OCI-LY7 (cell line): ENCODE data around the gene RPS21. TPM values are rescaled to one million over a fixed set of nuclear protein-coding genes. Genes with fewer than 3 reads are reported as not detected.

Experiments used
- BruUV-seq: library from RNA; stranded (reverse); fragments of 400-500 nt; replicated peaks from 2 replicates; lab custom pipeline; 2021; lab: Mats Ljungman, UMichigan
- CTCF ChIA-PET: fragments of 300-600 bp; sonication (Branson Sonifier 250); formaldehyde crosslinking; loops from one replicate; lab custom pipeline; 2022; ENCODE audit warnings: antibody characterized with exemption; ENCODE audit not compliant: unreplicated experiment; lab: Charles Lee
- POLR2A ChIA-PET: fragments of 300-600 bp; sonication (Branson Sonifier 250); formaldehyde crosslinking; loops from one replicate; lab custom pipeline; 2022; ENCODE audit warnings: antibody characterized with exemption; lab: Charles Lee
- DNase-seq: peaks from one replicate; pipeline ENCODE4 v3.0.0-alpha.2; 2015; ENCODE audit warnings: low spot score
- H2AFZ ChIP-seq: fragments of 200-600 bp; sonication (generic), shearing (Covaris generic); 2 replicates; pipeline ENCODE4 v1.6.1; 2014; ENCODE audit warnings: mild to moderate bottlenecking, antibody characterized with exemption, low read length, moderate library complexity
- H3K27ac ChIP-seq: fragments of 200-600 bp; sonication (generic); 2 replicates; pipeline ENCODE4 v1.5.1; 2014; ENCODE audit warnings: mixed run types, low read depth, mild to moderate bottlenecking, moderate library complexity, low read length, inconsistent platforms; ENCODE audit not compliant: poor library complexity, severe bottlenecking
- H3K36me3 ChIP-seq: fragments of 200-600 bp; sonication (generic); 2 replicates; pipeline ENCODE4 v1.6.1; 2014; ENCODE audit warnings: mild to moderate bottlenecking, antibody characterized with exemption, low read length, moderate library complexity, mixed read lengths; ENCODE audit not compliant: insufficient read depth
- H3K4me1 ChIP-seq: fragments of 200-600 bp; sonication (generic); 2 replicates; pipeline ENCODE4 v1.5.1; 2014; ENCODE audit warnings: mild to moderate bottlenecking, low read length; ENCODE audit not compliant: insufficient read depth, poor library complexity, severe bottlenecking
- H3K4me2 ChIP-seq: fragments of 200-600 bp; sonication (generic); 2 replicates; pipeline ENCODE4 v1.6.1; 2014; ENCODE audit warnings: mild to moderate bottlenecking, low read length
- H3K4me3 ChIP-seq: fragments of 200-600 bp; sonication (generic); 2 replicates; pipeline ENCODE4 v1.5.1; 2014; ENCODE audit warnings: mild to moderate bottlenecking, low read depth, low read length; ENCODE audit not compliant: poor library complexity, severe bottlenecking
- H3K79me2 ChIP-seq: fragments of 200-600 bp; sonication (generic); 2 replicates; pipeline ENCODE4 v1.6.1; 2016; ENCODE audit warnings: low read depth, mild to moderate bottlenecking, low read length, moderate library complexity, mixed read lengths; ENCODE audit not compliant: insufficient read depth
- H3K9me2 ChIP-seq: fragments of 200-600 bp; sonication (generic); 2 replicates; pipeline ENCODE4 v1.6.1; 2016; ENCODE audit warnings: mild to moderate bottlenecking, low read length, mixed read lengths; ENCODE audit not compliant: insufficient read depth
- H3K9me3 ChIP-seq: fragments of 200-600 bp; sonication (generic); 2 replicates; pipeline ENCODE4 v1.6.1; 2014; ENCODE audit warnings: mild to moderate bottlenecking, mixed run types, low read length, mixed read lengths
- H4K20me1 ChIP-seq: fragments of 200-600 bp; sonication (generic); 2 replicates; pipeline ENCODE4 v1.6.1; 2014; ENCODE audit warnings: mild to moderate bottlenecking, antibody characterized with exemption, low read length, moderate library complexity, mixed read lengths; ENCODE audit not compliant: insufficient read depth
- EZH2phosphoT487 ChIP-seq: fragments of 200-600 bp; sonication (generic); IDR thresholded peaks from 2 replicates; pipeline ENCODE4 v1.6.1; 2018; ENCODE audit warnings: low read depth, borderline replicate concordance, mild to moderate bottlenecking, mixed run types, antibody characterized with exemption, low read length, moderate library complexity, mixed read lengths
- intact Hi-C: fragments of 100-400 bp; cut with micrococcal nuclease; formaldehyde crosslinking; loops from one replicate; pipeline ENCODE4 v1.10.0; 2022; ENCODE audit not compliant: unreplicated experiment
- total RNA-seq, 2 experiments: library from RNA; depleted of rRNA in 1 of 2; stranded (reverse); fragments of >200 nt in 1 of 2; shearing (Covaris generic) in 1 of 2; gene quantifications; 2 replicates each; pipeline ENCODE4 v1.2.3, GENCODE V29; 2014 to 2022
- TF ChIP-seq, protein P1 (sequence below): fragments of 200-600 bp; sonication (generic); conservative IDR thresholded peaks from 2 replicates; pipeline ENCODE4 v1.5.1; 2014; ENCODE audit warnings: mild to moderate bottlenecking, antibody characterized with exemption, low read length, moderate library complexity, mixed read lengths

RPS21 gene
- total RNA-seq, 2 experiments from 2014 or later = 2,571 to 3,376 TPM

DNA sequence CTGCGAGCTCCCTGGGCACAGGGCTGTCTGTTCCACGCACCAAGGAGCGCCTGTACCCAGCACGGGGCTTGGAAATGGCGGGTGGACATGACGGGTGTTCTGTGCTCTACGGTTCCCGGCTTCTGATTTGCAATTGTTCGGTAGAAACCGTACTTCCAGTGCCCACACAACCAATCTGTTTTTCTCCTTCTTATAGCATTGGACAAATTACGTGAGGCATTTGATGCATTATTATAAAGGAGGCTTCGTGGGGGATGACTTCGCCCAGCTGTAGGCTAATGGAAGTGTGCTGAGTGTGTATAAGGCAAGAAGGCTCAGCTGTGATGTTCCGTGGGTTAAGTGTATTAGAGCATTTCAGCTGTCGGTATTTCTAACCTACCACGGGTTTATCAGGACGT, 9.8 kb upstream of the RPS21 start:
- no peak overlapping the region for H3K4me3 ChIP-seq
- DNase-seq = no peak
- H3K36me3 ChIP-seq = peaks cover 10% of the 10 kb centered on the region
- CTCF ChIA-PET = no interaction called here
- no peak for TF ChIP-seq EZH2phosphoT487
- TF ChIP-seq, protein P1, sequence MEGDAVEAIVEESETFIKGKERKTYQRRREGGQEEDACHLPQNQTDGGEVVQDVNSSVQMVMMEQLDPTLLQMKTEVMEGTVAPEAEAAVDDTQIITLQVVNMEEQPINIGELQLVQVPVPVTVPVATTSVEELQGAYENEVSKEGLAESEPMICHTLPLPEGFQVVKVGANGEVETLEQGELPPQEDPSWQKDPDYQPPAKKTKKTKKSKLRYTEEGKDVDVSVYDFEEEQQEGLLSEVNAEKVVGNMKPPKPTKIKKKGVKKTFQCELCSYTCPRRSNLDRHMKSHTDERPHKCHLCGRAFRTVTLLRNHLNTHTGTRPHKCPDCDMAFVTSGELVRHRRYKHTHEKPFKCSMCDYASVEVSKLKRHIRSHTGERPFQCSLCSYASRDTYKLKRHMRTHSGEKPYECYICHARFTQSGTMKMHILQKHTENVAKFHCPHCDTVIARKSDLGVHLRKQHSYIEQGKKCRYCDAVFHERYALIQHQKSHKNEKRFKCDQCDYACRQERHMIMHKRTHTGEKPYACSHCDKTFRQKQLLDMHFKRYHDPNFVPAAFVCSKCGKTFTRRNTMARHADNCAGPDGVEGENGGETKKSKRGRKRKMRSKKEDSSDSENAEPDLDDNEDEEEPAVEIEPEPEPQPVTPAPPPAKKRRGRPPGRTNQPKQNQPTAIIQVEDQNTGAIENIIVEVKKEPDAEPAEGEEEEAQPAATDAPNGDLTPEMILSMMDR = no peak
- no peak overlapping the region for H3K27ac ChIP-seq
- H3K4me1 ChIP-seq = no peaks in the 10 kb centered on the region
- H3K4me2 ChIP-seq = no peak overlapping the region
- intact Hi-C loops = no loop called here
- H3K9me2 ChIP-seq = no peaks in the 10 kb centered on the region
- no peaks in the 10 kb centered on the region for H4K20me1 ChIP-seq
- no TSS peak for BruUV-seq
- H2AFZ ChIP-seq = no peak overlapping the region
- H3K9me3 ChIP-seq = no peaks in the 10 kb centered on the region
- H3K79me2 ChIP-seq = no peaks in the 10 kb centered on the region
- POLR2A ChIA-PET = interaction anchor here (0.6 kb wide), 1 partner anchor 1254 kb away, joined by 3 read pairs; no protein-coding TSS in a partner anchor

DNA sequence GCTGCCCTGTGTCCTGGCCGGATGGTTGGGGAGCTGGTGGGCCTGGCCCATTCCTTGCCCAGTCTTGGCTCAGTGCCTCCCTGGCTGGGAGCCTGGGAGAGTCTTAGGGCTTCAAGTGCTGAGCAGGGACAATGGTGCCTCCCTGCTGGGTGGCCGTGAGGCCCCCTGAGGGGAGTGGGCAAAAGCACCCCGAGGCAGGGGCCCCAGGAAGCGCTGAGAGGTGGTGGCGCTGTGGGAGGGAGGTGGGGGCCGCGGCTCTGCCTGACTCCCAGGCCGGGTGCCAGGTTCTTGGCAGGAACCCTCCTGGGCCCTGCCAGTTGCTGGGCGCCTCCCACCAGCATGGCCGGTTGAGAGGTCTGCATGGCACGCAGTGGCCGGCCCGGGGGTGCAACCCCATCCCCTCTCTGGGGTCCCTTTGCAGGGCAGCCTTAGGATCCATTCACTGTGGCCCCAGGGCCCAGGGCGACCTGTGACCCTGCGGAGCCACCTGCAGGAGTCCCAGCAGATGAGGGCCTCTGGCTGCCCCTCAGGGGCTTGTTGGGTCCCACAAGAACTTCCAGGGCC, 9.2 kb upstream of the RPS21 start:
- Histone ChIP-seq H2AFZ (no peak overlapping the region), H3K79me2 (no peaks in the 10 kb centered on the region), H3K4me2 (no peak overlapping the region), H3K4me1 (peaks cover 6% of the 10 kb centered on the region), H3K9me2 (no peaks in the 10 kb centered on the region), H3K27ac (no peak overlapping the region), H3K9me3 (no peaks in the 10 kb centered on the region), H4K20me1 (no peaks in the 10 kb centered on the region), H3K36me3 (peaks cover 15% of the 10 kb centered on the region), H3K4me3 (no peak overlapping the region)
- DNase-seq = no peak
- TF ChIP-seq, protein P1 = no peak
- no peak for TF ChIP-seq EZH2phosphoT487
- POLR2A ChIA-PET = interaction anchor here (0.6 kb wide), 1 partner anchor 1254 kb away, joined by 3 read pairs; no protein-coding TSS in a partner anchor
- CTCF ChIA-PET = no interaction called here
- no TSS peak for BruUV-seq
- intact Hi-C loops = no loop called here

DNA sequence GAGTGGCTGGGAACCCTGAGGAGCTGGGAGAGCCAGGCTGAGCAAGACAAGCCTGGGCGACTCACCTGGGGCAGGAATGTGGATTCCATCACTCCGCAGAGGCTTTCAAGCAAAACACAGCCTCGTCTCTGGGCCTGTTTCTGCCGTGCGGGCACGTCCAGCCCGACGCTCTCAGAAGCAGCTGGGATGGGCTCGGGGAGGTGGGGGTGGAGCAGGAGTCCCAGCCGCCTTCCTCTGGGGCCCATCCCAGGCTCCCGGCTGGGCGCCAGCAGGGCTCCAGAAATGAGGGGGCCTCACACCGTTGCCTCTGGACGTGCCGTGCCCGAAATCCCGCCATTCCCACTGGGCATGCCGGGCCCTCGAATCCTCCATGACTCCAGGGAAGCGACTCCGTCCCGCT, 8.7 kb upstream of the RPS21 start:
- CTCF ChIA-PET = no interaction called here
- Histone ChIP-seq H2AFZ (no peak overlapping the region), H3K9me2 (no peaks in the 10 kb centered on the region), H3K36me3 (peaks cover 15% of the 10 kb centered on the region), H4K20me1 (no peaks in the 10 kb centered on the region), H3K27ac (no peak overlapping the region), H3K4me1 (peaks cover 10% of the 10 kb centered on the region), H3K4me2 (no peak overlapping the region), H3K79me2 (no peaks in the 10 kb centered on the region), H3K9me3 (no peaks in the 10 kb centered on the region), H3K4me3 (no peak overlapping the region)
- no TSS peak for BruUV-seq
- intact Hi-C loops = no loop called here
- POLR2A ChIA-PET = no interaction called here
- no peak for DNase-seq
- TF ChIP-seq, protein P1 = no peak
- no peak for TF ChIP-seq EZH2phosphoT487
